Endothelial cell (in vitro differentiated cells): ENCODE results near the gene SEMA4B. TPM values are rescaled to one million over a fixed set of nuclear protein-coding genes. Genes with fewer than 3 reads are reported as not detected.

Source experiments
- DNase-seq: peaks from one replicate; pipeline ENCODE4 v3.0.0; 2021; ENCODE audit warnings: low spot score
- H3K27ac Mint-ChIP-seq: one replicate; pipeline ENCODE4 v1.8.0; 2021; ENCODE audit warnings: mixed read lengths, inconsistent platforms; ENCODE audit not compliant: unreplicated experiment
- H3K27me3 Mint-ChIP-seq: one replicate; pipeline ENCODE4 v1.8.0; 2021; ENCODE audit warnings: mild to moderate bottlenecking, moderate library complexity, mixed read lengths, inconsistent platforms; ENCODE audit not compliant: unreplicated experiment
- H3K36me3 Mint-ChIP-seq: one replicate; pipeline ENCODE4 v1.8.0; 2021; ENCODE audit warnings: mild to moderate bottlenecking, low read depth, mixed read lengths, inconsistent platforms; ENCODE audit not compliant: unreplicated experiment
- H3K4me1 Mint-ChIP-seq: one replicate; pipeline ENCODE4 v1.8.0; 2021; ENCODE audit warnings: mild to moderate bottlenecking, mixed read lengths, inconsistent platforms; ENCODE audit not compliant: unreplicated experiment
- H3K4me3 Mint-ChIP-seq: one replicate; pipeline ENCODE4 v1.8.0; 2021; ENCODE audit warnings: mild to moderate bottlenecking, mixed read lengths, inconsistent platforms; ENCODE audit not compliant: unreplicated experiment
- H3K9me3 Mint-ChIP-seq: one replicate; pipeline ENCODE4 v1.8.0; 2021; ENCODE audit warnings: mixed read lengths, inconsistent platforms; ENCODE audit not compliant: unreplicated experiment
- total RNA-seq: library from RNA; stranded (reverse); fragmentation: NEBNext Ultra II Directional; extraction: Animal tissue kit (Norgen Biotek cat#: 25700); gene quantifications from one replicate; pipeline ENCODE4 v1.2.1, GENCODE V29; 2021; ENCODE audit not compliant: unreplicated experiment
- TF ChIP-seq, protein P1 (sequence below): fragments of 200-600 bp; sonication (generic); IDR thresholded peaks from one replicate; pipeline ENCODE4 v1.5.0; 2021; ENCODE audit warnings: antibody characterized with exemption; ENCODE audit not compliant: unreplicated experiment

The SEMA4B gene
- total RNA-seq, 1 donor from 2014 or later: 11.2 TPM

DNA sequence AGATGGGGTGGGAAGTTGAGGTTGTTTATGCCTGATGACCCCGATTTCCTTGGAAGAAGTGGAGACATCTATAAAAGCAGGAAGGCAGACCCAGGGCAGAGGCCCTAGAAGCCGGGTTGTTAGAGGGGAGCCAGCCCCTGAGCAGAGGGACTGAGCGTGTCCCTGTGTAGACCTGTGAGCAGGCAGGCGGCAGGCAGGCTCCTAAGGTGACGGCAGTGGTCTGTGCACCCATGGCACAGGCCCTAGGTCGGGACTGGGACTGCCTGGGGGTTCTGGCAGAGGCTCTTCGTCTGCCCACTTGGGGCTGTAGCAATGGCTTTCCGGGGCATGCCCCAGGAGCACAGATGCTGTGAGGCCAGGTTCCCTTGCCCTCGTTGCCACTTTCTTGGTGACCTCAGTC is 9.9 kb downstream of the SEMA4B start:
- TF ChIP-seq, protein P1, sequence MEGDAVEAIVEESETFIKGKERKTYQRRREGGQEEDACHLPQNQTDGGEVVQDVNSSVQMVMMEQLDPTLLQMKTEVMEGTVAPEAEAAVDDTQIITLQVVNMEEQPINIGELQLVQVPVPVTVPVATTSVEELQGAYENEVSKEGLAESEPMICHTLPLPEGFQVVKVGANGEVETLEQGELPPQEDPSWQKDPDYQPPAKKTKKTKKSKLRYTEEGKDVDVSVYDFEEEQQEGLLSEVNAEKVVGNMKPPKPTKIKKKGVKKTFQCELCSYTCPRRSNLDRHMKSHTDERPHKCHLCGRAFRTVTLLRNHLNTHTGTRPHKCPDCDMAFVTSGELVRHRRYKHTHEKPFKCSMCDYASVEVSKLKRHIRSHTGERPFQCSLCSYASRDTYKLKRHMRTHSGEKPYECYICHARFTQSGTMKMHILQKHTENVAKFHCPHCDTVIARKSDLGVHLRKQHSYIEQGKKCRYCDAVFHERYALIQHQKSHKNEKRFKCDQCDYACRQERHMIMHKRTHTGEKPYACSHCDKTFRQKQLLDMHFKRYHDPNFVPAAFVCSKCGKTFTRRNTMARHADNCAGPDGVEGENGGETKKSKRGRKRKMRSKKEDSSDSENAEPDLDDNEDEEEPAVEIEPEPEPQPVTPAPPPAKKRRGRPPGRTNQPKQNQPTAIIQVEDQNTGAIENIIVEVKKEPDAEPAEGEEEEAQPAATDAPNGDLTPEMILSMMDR: no peak
- Mint-ChIP-seq H3K27ac (no peak overlapping the region), H3K36me3 (peaks cover 6% of the 10 kb centered on the region), H3K4me3 (no peak overlapping the region), H3K4me1 (peaks cover 13% of the 10 kb centered on the region), H3K27me3 (peaks cover 1% of the 10 kb centered on the region), H3K9me3 (no peaks in the 10 kb centered on the region)
- DNase-seq: no peak

DNA sequence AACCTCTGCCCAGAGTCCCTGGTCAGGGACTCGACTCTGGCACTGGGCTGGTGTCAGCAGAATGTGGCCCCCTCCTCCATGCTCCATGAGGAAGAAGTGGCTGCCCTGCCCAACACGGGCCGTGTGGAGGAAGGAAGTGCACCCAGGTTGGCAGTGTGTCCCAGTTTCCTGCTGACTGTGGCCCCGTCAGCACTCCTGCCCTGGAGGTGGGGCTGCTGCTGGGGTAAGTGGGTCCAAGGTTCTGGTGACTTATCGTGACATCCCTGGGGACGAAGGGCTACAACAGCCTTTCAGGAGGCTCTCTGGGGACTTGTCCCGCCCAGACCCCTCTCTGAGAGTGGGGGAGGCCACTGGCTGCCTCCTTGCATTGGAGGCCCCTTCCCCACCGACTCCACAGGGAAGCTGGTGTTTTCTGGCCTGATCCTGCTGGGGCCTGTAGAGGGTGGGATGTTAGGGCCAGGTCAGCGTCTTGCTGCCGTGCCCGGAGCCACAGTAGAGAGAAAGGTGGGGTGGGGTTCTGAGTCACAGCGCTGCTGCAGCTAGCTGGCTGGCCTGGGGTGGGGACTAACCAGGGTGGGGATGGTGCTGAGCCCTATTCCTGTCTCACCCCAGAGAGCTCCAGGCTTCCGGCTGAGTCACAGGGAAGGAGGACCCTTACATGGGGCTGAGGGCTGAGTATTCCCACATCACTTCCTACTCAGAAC is 10.5 kb downstream of the SEMA4B start:
- H3K27ac Mint-ChIP-seq: no peak overlapping the region
- no peaks in the 10 kb centered on the region for H3K9me3 Mint-ChIP-seq
- peaks cover 1% of the 10 kb centered on the region for H3K27me3 Mint-ChIP-seq
- peaks cover 6% of the 10 kb centered on the region for H3K36me3 Mint-ChIP-seq
- peaks cover 13% of the 10 kb centered on the region for H3K4me1 Mint-ChIP-seq
- DNase-seq: no peak
- H3K4me3 Mint-ChIP-seq: no peak overlapping the region
- TF ChIP-seq, protein P1: no peak

DNA sequence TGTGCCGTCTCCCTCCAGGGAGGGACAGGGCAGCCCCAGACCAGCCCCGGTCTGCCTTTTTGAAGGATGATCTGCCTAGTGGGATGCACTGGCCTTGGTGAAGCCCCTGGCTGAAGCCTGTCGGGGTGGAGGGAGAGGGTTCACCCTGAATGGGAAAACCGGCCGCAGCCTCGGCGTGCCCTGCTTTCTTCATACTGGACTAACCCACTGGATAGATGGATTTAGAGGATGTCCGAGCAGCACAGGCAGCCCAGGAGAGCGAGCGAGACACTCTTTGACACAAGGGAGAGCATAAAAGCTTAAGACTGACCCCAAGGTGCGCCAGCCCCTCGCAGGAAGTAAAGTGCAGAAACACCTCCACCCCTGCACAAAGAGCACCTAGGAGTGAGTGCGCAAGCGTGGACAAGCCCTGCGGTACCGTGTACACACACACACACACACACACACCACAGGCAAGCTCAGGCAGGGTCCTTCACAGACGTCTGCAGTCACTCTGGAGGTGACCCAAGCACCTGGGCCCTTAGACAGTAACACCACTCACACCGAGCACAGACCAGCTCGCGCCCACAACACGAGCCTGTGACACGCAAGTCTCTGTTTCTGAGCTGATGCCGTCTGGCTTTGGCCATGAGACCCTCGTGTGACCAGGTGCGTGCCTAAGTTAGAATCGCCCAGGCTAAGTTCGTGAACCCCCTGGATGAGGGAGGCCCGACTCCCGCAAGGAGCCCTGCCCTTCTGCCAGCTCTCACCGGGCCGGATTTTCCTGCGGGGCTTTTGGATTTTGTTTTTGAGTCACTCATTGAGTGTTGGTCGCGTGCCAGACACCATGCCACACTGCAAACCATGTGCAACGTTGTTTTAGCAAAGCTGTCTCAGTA is 11.3 kb downstream of the SEMA4B start:
- TF ChIP-seq, protein P1: no peak
- peaks cover 6% of the 10 kb centered on the region for H3K36me3 Mint-ChIP-seq
- DNase-seq: no peak
- no peaks in the 10 kb centered on the region for H3K9me3 Mint-ChIP-seq
- H3K27ac Mint-ChIP-seq: no peak overlapping the region
- H3K4me3 Mint-ChIP-seq: no peak overlapping the region
- H3K27me3 Mint-ChIP-seq: peaks cover 1% of the 10 kb centered on the region
- peaks cover 13% of the 10 kb centered on the region for H3K4me1 Mint-ChIP-seq

DNA sequence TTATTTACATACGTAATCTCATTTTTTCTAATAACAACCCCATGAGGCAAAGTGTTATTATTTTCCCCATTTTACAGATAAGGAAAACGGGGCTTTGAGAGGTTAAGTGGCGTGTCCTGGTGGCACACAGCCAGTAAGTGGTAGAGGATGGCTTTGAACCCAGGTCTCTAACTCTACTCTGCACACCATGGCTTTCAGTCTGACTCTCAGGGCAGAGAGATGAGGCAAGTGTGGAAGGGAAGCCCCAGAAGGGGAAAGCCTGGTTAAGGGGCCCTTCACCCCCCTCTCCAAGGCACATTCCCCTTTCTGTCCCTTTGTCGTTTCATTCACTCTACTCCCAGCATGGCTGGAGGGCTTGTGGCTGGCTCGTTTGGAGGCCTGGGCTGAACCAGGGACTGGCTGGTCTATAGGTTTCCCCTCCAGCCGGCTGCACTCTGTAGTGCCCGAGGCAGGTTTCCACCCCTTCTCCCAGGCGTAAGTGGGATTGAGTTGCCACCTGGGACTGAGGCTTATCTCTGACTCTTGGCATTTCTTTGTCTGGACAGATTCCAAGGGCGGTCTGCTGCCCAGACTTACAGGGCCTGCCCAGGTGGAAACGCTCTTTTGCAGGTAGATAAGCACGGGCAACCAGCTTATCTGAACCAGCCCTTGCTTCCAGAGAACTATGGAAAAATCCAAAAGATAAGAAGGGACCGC is 12.1 kb downstream of the SEMA4B start:
- Mint-ChIP-seq H3K4me1 (peaks cover 13% of the 10 kb centered on the region), H3K4me3 (no peak overlapping the region), H3K27me3 (peaks cover 1% of the 10 kb centered on the region), H3K27ac (no peak overlapping the region), H3K36me3 (peaks cover 6% of the 10 kb centered on the region), H3K9me3 (no peaks in the 10 kb centered on the region)
- TF ChIP-seq, protein P1: no peak
- no peak for DNase-seq
